Breast epithelium (tissue), 4 donors: ENCODE measurements around the gene URGCP. TPM values are rescaled to one million over a fixed set of nuclear protein-coding genes. Genes with fewer than 3 reads are reported as not detected.

Experiments
- DNase-seq, 2 donors: peaks; one replicate each; pipeline ENCODE4 v3.0.0-alpha.2; 2019; ENCODE audit warnings: low spot score in 2 of 2
- H3K27ac ChIP-seq, 2 donors: fragments of 200-600 bp; sonication (generic) in 1 of 2; one replicate each; pipeline ENCODE4 v1.5.1; 2016 to 2019; ENCODE audit warnings: mild to moderate bottlenecking in 1 of 2
- H3K27me3 ChIP-seq, 2 donors: fragments of 200-600 bp; sonication (generic) in 1 of 2; one replicate each; pipeline versions ENCODE4 v1.5.1 to v1.6.0; 2017 to 2019; ENCODE audit warnings: control low read depth in 1 of 2, mild to moderate bottlenecking in 1 of 2
- H3K36me3 ChIP-seq: fragments of 200-600 bp; one replicate; pipeline ENCODE4 v1.5.1; 2019
- H3K4me1 ChIP-seq, 2 donors: fragments of 200-600 bp; sonication (generic); one replicate each; pipeline ENCODE4 v1.5.1; 2016 to 2019; ENCODE audit warnings: control low read depth in 1 of 2
- H3K4me3 ChIP-seq, 3 donors: fragments of 200-600 bp; sonication (generic); 1 replicate in 2 of 3; 2 replicates in 1 of 3; pipeline ENCODE4 v1.5.1; 2016 to 2019; ENCODE audit warnings: mild to moderate bottlenecking in 3 of 3, moderate library complexity in 2 of 3
- H3K9me3 ChIP-seq, 2 donors: fragments of 200-600 bp; sonication (generic) in 1 of 2; one replicate each; pipeline ENCODE4 v1.5.1; 2016 to 2019; ENCODE audit warnings: control low read depth in 1 of 2
- CTCF ChIP-seq, 3 donors: fragments of 450-650 bp; IDR thresholded peaks; one replicate each; pipeline ENCODE4 v1.5.1; 2016 to 2017; ENCODE audit warnings: antibody characterized with exemption in 3 of 3, mild to moderate bottlenecking in 3 of 3, moderate library complexity in 3 of 3
- POLR2A ChIP-seq: fragments of 450-650 bp; IDR thresholded peaks from one replicate; pipeline ENCODE4 v1.6.1; 2016; ENCODE audit warnings: antibody characterized with exemption, mild to moderate bottlenecking, moderate library complexity
- POLR2AphosphoS5 ChIP-seq, 3 donors: sonication (generic); formaldehyde crosslinking; IDR thresholded peaks; one replicate each; pipeline ENCODE4 v1.6.1; 2017; ENCODE audit warnings: antibody characterized with exemption in 3 of 3
- intact Hi-C: fragments of 100-400 bp; cut with DNase I; formaldehyde crosslinking; loops from one replicate; pipeline ENCODE4 v1.15.1; 2023; ENCODE audit warnings: low total_unique reads
- total RNA-seq, 3 donors: library from RNA; depleted of rRNA; stranded (reverse); fragments of >200 nt; gene quantifications; one replicate each; pipeline ENCODE4 v1.1.0, GENCODE V29; 2016

Gene URGCP
- total RNA-seq, 3 donors from 2014 or later, result 29.2 to 39.2 (median 29.9) TPM

- H3K27me3 ChIP-seq, result no peaks in the 10 kb centered on the region
- H3K36me3 ChIP-seq, result no peaks in the 10 kb centered on the region
- TF ChIP-seq POLR2AphosphoS5 (IDR thresholded peaks at IDR 0.05) (no peak), CTCF (IDR thresholded peaks at IDR 0.05) (no peak), POLR2A (no peak)
- intact Hi-C loops, result no loop called here
- H3K4me3 ChIP-seq, result no peak overlapping the region
- no peak for DNase-seq
- no peak overlapping the region for H3K27ac ChIP-seq
- no peaks in the 10 kb centered on the region for H3K4me1 ChIP-seq
- no peaks in the 10 kb centered on the region for H3K9me3 ChIP-seq
Measured at GRCh38 chr7:43851805-43852204, 54.6 kb downstream of the URGCP start.

GRCh38 chr7:43850348-43851116, 55.9 kb downstream of the URGCP start:
- Histone ChIP-seq H3K36me3 (no peaks in the 10 kb centered on the region), H3K4me3 (no peak overlapping the region), H3K27me3 (no peaks in the 10 kb centered on the region), H3K4me1 (no peaks in the 10 kb centered on the region), H3K27ac (no peak overlapping the region), H3K9me3 (no peaks in the 10 kb centered on the region)
- intact Hi-C loops, result no loop called here
- DNase-seq, result no peak
- TF ChIP-seq POLR2AphosphoS5 (IDR thresholded peaks at IDR 0.05), result no peak
- no peak for TF ChIP-seq CTCF (IDR thresholded peaks at IDR 0.05)
- no peak for TF ChIP-seq POLR2A

GRCh38 chr7:43849047-43849446, 57.3 kb downstream of the URGCP start:
- Histone ChIP-seq H3K27me3 (no peaks in the 10 kb centered on the region), H3K36me3 (no peaks in the 10 kb centered on the region), H3K4me1 (no peaks in the 10 kb centered on the region), H3K9me3 (no peaks in the 10 kb centered on the region), H3K27ac (no peak overlapping the region), H3K4me3 (no peak overlapping the region)
- TF ChIP-seq POLR2AphosphoS5 (IDR thresholded peaks at IDR 0.05) (no peak), POLR2A (no peak), CTCF (IDR thresholded peaks at IDR 0.05) (no peak)
- DNase-seq, result no peak
- intact Hi-C loops, result no loop called here

- Histone ChIP-seq H3K27ac (no peak overlapping the region), H3K36me3 (no peaks in the 10 kb centered on the region), H3K9me3 (no peaks in the 10 kb centered on the region), H3K4me3 (no peak overlapping the region), H3K27me3 (no peaks in the 10 kb centered on the region), H3K4me1 (no peaks in the 10 kb centered on the region)
- DNase-seq, result no peak
- TF ChIP-seq POLR2AphosphoS5 (IDR thresholded peaks at IDR 0.05) (no peak), CTCF (IDR thresholded peaks at IDR 0.05) (no peak), POLR2A (no peak)
- intact Hi-C loops, result no loop called here
Measured at GRCh38 chr7:43847496-43847895, 58.9 kb downstream of the URGCP start.

GRCh38 chr7:43844662-43845061, 61.7 kb downstream of the URGCP start:
- H3K4me1 ChIP-seq, result no peaks in the 10 kb centered on the region
- H3K4me3 ChIP-seq, result no peak overlapping the region
- no peaks in the 10 kb centered on the region for H3K9me3 ChIP-seq
- intact Hi-C loops, result no loop called here
- TF ChIP-seq POLR2A, result no peak
- no peak for TF ChIP-seq POLR2AphosphoS5 (IDR thresholded peaks at IDR 0.05)
- TF ChIP-seq CTCF (IDR thresholded peaks at IDR 0.05), result no peak
- no peak overlapping the region for H3K27ac ChIP-seq
- no peaks in the 10 kb centered on the region for H3K36me3 ChIP-seq
- no peak for DNase-seq
- no peaks in the 10 kb centered on the region for H3K27me3 ChIP-seq
